Astrocyte (in vitro differentiated cells and primary cell): ENCODE data around the gene PSPH. TPM values are rescaled to one million over a fixed set of nuclear protein-coding genes. Genes with fewer than 3 reads are reported as not detected.
A peak's percentile ranks its signal among the peaks of the same experiment; 100 is the strongest.

Source experiments
- DNase-seq: peaks from one replicate; pipeline ENCODE4 v3.0.0-alpha.2; 2010; ENCODE audit warnings: low read depth
- FAIRE-seq: peaks from 2 replicates; lab custom pipeline; 2011; peaks lifted over from hg19 to GRCh38; lab: Jason Lieb, UNC
- H2AFZ ChIP-seq: 2 replicates; pipeline ENCODE4 v1.6.0; 2012; ENCODE audit warnings: low read depth, low read length, inconsistent platforms
- H3K27ac ChIP-seq: 2 replicates; pipeline ENCODE4 v1.5.1; 2011; ENCODE audit warnings: low read depth, low read length, inconsistent platforms
- H3K27me3 ChIP-seq: 2 replicates; pipeline ENCODE4 v1.6.0; 2011; ENCODE audit warnings: low read length, inconsistent platforms; ENCODE audit not compliant: insufficient read depth
- H3K36me3 ChIP-seq: 2 replicates; pipeline ENCODE4 v1.5.1; 2011; ENCODE audit warnings: low read length, inconsistent platforms; ENCODE audit not compliant: insufficient read depth
- H3K4me1 ChIP-seq: 2 replicates; pipeline ENCODE4 v1.5.1; 2011; ENCODE audit warnings: low read length, inconsistent platforms; ENCODE audit not compliant: insufficient read depth
- H3K4me2 ChIP-seq: 2 replicates; pipeline ENCODE4 v1.6.0; 2012; ENCODE audit warnings: low read length, inconsistent platforms
- H3K4me3 ChIP-seq: 2 replicates; pipeline ENCODE4 v1.5.1; 2011; ENCODE audit warnings: low read depth, mild to moderate bottlenecking, low read length, inconsistent platforms; ENCODE audit not compliant: insufficient read depth
- H3K79me2 ChIP-seq: 2 replicates; pipeline ENCODE4 v1.6.0; 2012; ENCODE audit warnings: mild to moderate bottlenecking, low read length, inconsistent platforms; ENCODE audit not compliant: insufficient read depth
- H3K9ac ChIP-seq: 2 replicates; pipeline ENCODE4 v1.6.0; 2012; ENCODE audit warnings: mild to moderate bottlenecking, low read length, inconsistent platforms
- H3K9me3 ChIP-seq: 2 replicates; pipeline ENCODE4 v1.5.1; 2012; ENCODE audit warnings: low read depth, mild to moderate bottlenecking, low read length, inconsistent platforms; ENCODE audit not compliant: insufficient read depth
- H4K20me1 ChIP-seq: 2 replicates; pipeline ENCODE4 v1.6.0; 2012; ENCODE audit warnings: low read length, inconsistent platforms; ENCODE audit not compliant: insufficient read depth
- H3K27ac Mint-ChIP-seq: one replicate; pipeline ENCODE4 v1.8.0; 2021; ENCODE audit warnings: mild to moderate bottlenecking, mixed read lengths; ENCODE audit not compliant: unreplicated experiment
- H3K27me3 Mint-ChIP-seq: one replicate; pipeline ENCODE4 v1.8.0; 2021; ENCODE audit warnings: low read depth, mixed read lengths; ENCODE audit not compliant: unreplicated experiment
- H3K36me3 Mint-ChIP-seq: one replicate; pipeline ENCODE4 v1.8.0; 2021; ENCODE audit warnings: low read depth, mixed read lengths; ENCODE audit not compliant: unreplicated experiment
- H3K4me1 Mint-ChIP-seq: one replicate; pipeline ENCODE4 v1.8.0; 2021; ENCODE audit warnings: low read depth, mixed read lengths; ENCODE audit not compliant: unreplicated experiment
- H3K4me3 Mint-ChIP-seq: one replicate; pipeline ENCODE4 v1.8.0; 2021; ENCODE audit warnings: mild to moderate bottlenecking, moderate library complexity, mixed read lengths; ENCODE audit not compliant: unreplicated experiment
- H3K9me3 Mint-ChIP-seq: one replicate; pipeline ENCODE4 v1.8.0; 2021; ENCODE audit warnings: mild to moderate bottlenecking, mixed read lengths; ENCODE audit not compliant: unreplicated experiment
- EZH2 ChIP-seq: IDR thresholded peaks from 2 replicates; pipeline ENCODE4 v1.6.1; 2012; ENCODE audit warnings: mild to moderate bottlenecking, low read length, inconsistent platforms; ENCODE audit not compliant: insufficient read depth
- total RNA-seq: library from RNA; stranded (reverse); gene quantifications from 2 replicates; pipeline ENCODE4 v1.2.1, GENCODE V29; 2021
- TF ChIP-seq, protein P1 (sequence below): IDR thresholded peaks from 2 replicates; pipeline ENCODE4 v1.5.1; 2011; ENCODE audit warnings: low read depth, mild to moderate bottlenecking, inconsistent platforms, low read length, moderate library complexity; ENCODE audit not compliant: insufficient read depth

Gene PSPH
- total RNA-seq, 1 donor from 2014 or later = 72.7 TPM

DNA sequence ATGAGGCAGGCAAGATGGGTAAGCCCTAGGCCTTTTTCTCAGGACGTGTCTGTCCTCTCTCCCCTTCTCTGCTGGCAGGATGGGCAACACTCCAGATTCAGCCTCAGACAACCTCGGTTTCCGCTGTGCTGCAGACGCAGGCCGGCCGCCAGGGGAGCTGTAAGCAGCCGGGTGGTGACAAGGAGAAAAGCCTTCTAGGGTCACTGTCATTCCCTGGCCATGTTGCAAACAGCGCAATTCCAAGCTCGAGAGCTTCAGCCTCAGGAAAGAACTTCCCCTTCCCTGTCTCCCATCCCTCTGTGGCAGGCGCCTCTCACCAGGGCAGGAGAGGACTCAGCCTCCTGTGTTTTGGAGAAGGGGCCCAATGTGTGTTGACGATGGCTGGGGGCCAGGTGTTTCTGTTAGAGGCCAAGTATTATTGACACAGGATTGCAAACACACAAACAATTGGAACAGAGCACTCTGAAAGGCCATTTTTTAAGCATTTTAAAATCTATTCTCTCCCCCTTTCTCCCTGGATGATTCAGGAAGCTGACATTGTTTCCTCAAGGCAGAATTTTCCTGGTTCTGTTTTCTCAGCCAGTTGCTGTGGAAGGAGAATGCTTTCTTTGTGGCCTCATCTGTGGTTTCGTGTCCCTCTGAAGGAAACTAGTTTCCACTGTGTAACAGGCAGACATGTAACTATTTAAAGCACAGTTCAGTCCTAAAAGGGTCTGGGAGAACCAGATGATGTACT lies 28.4 kb upstream of the PSPH start:
- Mint-ChIP-seq H3K27ac (peak overlapping the region; percentile 69), H3K27me3 (no peaks in the 10 kb centered on the region)

DNA sequence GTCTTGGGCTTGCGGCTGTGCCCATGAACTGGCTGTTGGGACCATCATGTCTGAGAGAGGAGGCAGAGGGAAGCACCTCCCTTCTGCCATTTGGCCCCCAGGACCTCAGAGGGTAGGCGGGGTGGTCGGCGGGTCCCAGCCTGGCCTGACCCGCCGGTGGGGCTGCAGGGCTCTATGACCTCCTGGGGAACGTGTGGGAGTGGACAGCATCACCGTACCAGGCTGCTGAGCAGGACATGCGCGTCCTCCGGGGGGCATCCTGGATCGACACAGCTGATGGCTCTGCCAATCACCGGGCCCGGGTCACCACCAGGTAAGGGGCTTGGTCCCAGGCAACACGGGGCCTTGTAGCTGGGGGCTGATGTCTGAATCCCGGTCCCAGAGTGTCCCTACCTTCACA lies 27.0 kb upstream of the PSPH start:
- FAIRE-seq (no peak), DNase-seq (no peak)
- Histone ChIP-seq H2AFZ (no peak overlapping the region), H3K4me2 (no peak overlapping the region), H3K9me3 (no peaks in the 10 kb centered on the region), H4K20me1 (peaks cover 13% of the 10 kb centered on the region), H3K4me1 (peaks cover 14% of the 10 kb centered on the region), H3K79me2 (no peaks in the 10 kb centered on the region), H3K36me3 (peaks cover 6% of the 10 kb centered on the region), H3K27me3 (no peaks in the 10 kb centered on the region), H3K27ac (no peak overlapping the region), H3K9ac (no peak overlapping the region), H3K4me3 (no peak overlapping the region)
- H3K36me3 Mint-ChIP-seq = peaks cover 12% of the 10 kb centered on the region
- H3K27ac Mint-ChIP-seq = no peak overlapping the region
- no peak for TF ChIP-seq EZH2
- TF ChIP-seq, protein P1, sequence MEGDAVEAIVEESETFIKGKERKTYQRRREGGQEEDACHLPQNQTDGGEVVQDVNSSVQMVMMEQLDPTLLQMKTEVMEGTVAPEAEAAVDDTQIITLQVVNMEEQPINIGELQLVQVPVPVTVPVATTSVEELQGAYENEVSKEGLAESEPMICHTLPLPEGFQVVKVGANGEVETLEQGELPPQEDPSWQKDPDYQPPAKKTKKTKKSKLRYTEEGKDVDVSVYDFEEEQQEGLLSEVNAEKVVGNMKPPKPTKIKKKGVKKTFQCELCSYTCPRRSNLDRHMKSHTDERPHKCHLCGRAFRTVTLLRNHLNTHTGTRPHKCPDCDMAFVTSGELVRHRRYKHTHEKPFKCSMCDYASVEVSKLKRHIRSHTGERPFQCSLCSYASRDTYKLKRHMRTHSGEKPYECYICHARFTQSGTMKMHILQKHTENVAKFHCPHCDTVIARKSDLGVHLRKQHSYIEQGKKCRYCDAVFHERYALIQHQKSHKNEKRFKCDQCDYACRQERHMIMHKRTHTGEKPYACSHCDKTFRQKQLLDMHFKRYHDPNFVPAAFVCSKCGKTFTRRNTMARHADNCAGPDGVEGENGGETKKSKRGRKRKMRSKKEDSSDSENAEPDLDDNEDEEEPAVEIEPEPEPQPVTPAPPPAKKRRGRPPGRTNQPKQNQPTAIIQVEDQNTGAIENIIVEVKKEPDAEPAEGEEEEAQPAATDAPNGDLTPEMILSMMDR = no peak
- H3K4me3 Mint-ChIP-seq = no peak overlapping the region
- peaks cover 5% of the 10 kb centered on the region for H3K4me1 Mint-ChIP-seq
- H3K9me3 Mint-ChIP-seq = no peaks in the 10 kb centered on the region
- no peaks in the 10 kb centered on the region for H3K27me3 Mint-ChIP-seq

More for the DNA sequence above, 28.4 kb upstream of the PSPH start:
- H3K4me1 Mint-ChIP-seq = peaks cover 5% of the 10 kb centered on the region
- no peaks in the 10 kb centered on the region for H3K9me3 Mint-ChIP-seq
- Histone ChIP-seq H3K27me3 (no peaks in the 10 kb centered on the region), H3K27ac (no peak overlapping the region), H3K79me2 (no peaks in the 10 kb centered on the region), H2AFZ (no peak overlapping the region), H4K20me1 (peaks cover 11% of the 10 kb centered on the region), H3K4me2 (no peak overlapping the region), H3K4me3 (no peak overlapping the region), H3K9ac (peak overlapping the region; percentile 48), H3K9me3 (no peaks in the 10 kb centered on the region), H3K4me1 (peaks cover 11% of the 10 kb centered on the region), H3K36me3 (peaks cover 6% of the 10 kb centered on the region)
- FAIRE-seq (no peak), DNase-seq (peak; percentile 57)
- H3K36me3 Mint-ChIP-seq = peaks cover 11% of the 10 kb centered on the region
- TF ChIP-seq EZH2 = no peak
- TF ChIP-seq, protein P1 = peak; percentile 64
- H3K4me3 Mint-ChIP-seq = no peak overlapping the region

DNA sequence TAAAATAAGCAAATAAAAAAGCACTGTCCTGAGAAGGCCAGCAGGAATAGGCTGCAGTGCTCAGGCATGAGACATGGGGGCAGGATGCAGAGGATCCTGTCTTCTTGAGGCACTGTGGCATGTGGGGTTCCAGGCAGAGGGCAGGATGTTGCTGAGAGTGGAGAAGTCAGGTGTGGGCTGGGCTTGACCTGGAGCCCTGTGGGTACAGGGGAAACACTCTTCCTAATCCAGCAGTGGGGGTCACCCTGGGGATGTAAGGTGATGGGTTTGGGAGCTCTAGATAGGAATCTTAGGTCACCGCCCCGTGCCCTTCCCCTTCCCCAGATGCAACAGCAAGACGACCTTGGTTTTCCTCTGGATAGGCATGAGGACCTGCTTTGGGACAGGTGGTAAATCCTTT lies 26.4 kb upstream of the PSPH start:
- H3K9ac ChIP-seq = no peak overlapping the region
- H3K79me2 ChIP-seq = no peaks in the 10 kb centered on the region
- H3K4me2 ChIP-seq = no peak overlapping the region
- H3K9me3 ChIP-seq = no peaks in the 10 kb centered on the region
- no peak overlapping the region for H3K27ac Mint-ChIP-seq
- no peak overlapping the region for H3K4me3 Mint-ChIP-seq
- peaks cover 5% of the 10 kb centered on the region for H3K4me1 Mint-ChIP-seq
- TF ChIP-seq, protein P1 = no peak
- H3K9me3 Mint-ChIP-seq = no peaks in the 10 kb centered on the region
- no peaks in the 10 kb centered on the region for H3K27me3 ChIP-seq
- DNase-seq (no peak), FAIRE-seq (no peak)
- H2AFZ ChIP-seq = no peak overlapping the region
- H3K4me3 ChIP-seq = no peak overlapping the region
- no peak overlapping the region for H3K27ac ChIP-seq
- H3K36me3 Mint-ChIP-seq = peaks cover 14% of the 10 kb centered on the region
- H3K27me3 Mint-ChIP-seq = no peaks in the 10 kb centered on the region
- peaks cover 14% of the 10 kb centered on the region for H3K4me1 ChIP-seq
- peaks cover 13% of the 10 kb centered on the region for H4K20me1 ChIP-seq
- H3K36me3 ChIP-seq = peaks cover 6% of the 10 kb centered on the region
